IMR-90 (cell line): ENCODE data around the gene ATG101. TPM values are rescaled to one million over a fixed set of nuclear protein-coding genes. Genes with fewer than 3 reads are reported as not detected.
"Not testable (repeated sequence)": the region's sequence is repeated elsewhere in the genome, so short reads cannot be mapped to it uniquely, and the experiment has no call there.

ENCODE experiments used
- ATAC-seq: fragments of 200-7000 bp; cut with Tn5 transposase; 2 replicates; pipeline ENCODE4 v1.9.1; 2020; ENCODE audit warnings: low read depth, mild to moderate bottlenecking, moderate library complexity
- BruUV-seq: library from RNA; stranded (reverse); fragments of 400-500 nt; replicated peaks from 2 replicates; lab custom pipeline; 2021; lab: Mats Ljungman, UMichigan
- CTCF ChIA-PET: fragments of 300-600 bp; formaldehyde crosslinking; extraction: SDS; loops from one replicate; lab custom pipeline; 2021; ENCODE audit warnings: antibody characterized with exemption; lab: Yijun Ruan, JAX
- POLR2A ChIA-PET: fragments of 300-600 bp; sonication (Branson Sonifier 250); formaldehyde crosslinking; loops from one replicate; lab custom pipeline; 2022; ENCODE audit warnings: antibody characterized with exemption; ENCODE audit not compliant: unreplicated experiment; lab: Charles Lee
- DNase-seq: peaks from one replicate; pipeline ENCODE4 v3.0.0; 2013
- H2AFZ ChIP-seq: replicated peaks from 2 replicates; pipeline ENCODE3; 2013; ENCODE audit warnings: low read length, mild to moderate bottlenecking; ENCODE audit not compliant: poor library complexity
- H2AK5ac ChIP-seq: 2 replicates; pipeline ENCODE4 v1.6.1; 2013; ENCODE audit warnings: low read depth, low read length, inconsistent platforms
- H2AK9ac ChIP-seq: replicated peaks from 2 replicates; pipeline ENCODE3; 2013; ENCODE audit warnings: mild to moderate bottlenecking, low read depth, low read length, moderate library complexity; ENCODE audit not compliant: poor library complexity
- H2BK120ac ChIP-seq: 2 replicates; pipeline ENCODE4 v1.6.1; 2013; ENCODE audit warnings: low read depth, low read length, inconsistent platforms
- H2BK15ac ChIP-seq: 3 replicates; pipeline ENCODE4 v1.6.1; 2013; ENCODE audit warnings: low read depth, low read length, inconsistent platforms
- H2BK20ac ChIP-seq: 2 replicates; pipeline ENCODE4 v1.6.1; 2013; ENCODE audit warnings: low read depth, mild to moderate bottlenecking, inconsistent platforms, low read length, moderate library complexity
- H2BK5ac ChIP-seq: 2 replicates; pipeline ENCODE4 v1.6.1; 2013; ENCODE audit warnings: mild to moderate bottlenecking, low read depth, low read length, inconsistent platforms; ENCODE audit not compliant: poor library complexity, severe bottlenecking
- H3K14ac ChIP-seq: replicated peaks from 2 replicates; pipeline ENCODE4 v1.6.1; 2013; ENCODE audit warnings: low read depth, low read length, inconsistent platforms
- H3K18ac ChIP-seq: 2 replicates; pipeline ENCODE4 v1.6.1; 2013; ENCODE audit warnings: low read depth, low read length, control low read depth
- H3K23ac ChIP-seq: 2 replicates; pipeline ENCODE4 v1.6.1; 2013; ENCODE audit warnings: low read depth, low read length, inconsistent platforms
- H3K27ac ChIP-seq: 2 replicates; pipeline ENCODE4 v1.5.1; 2013; ENCODE audit warnings: mild to moderate bottlenecking, control low read depth, low read length; ENCODE audit not compliant: insufficient read depth
- H3K27me3 ChIP-seq: 2 replicates; pipeline ENCODE4 v1.6.1; 2013; ENCODE audit warnings: low read length; ENCODE audit not compliant: control insufficient read depth, insufficient read depth
- H3K36me3 ChIP-seq: 2 replicates; pipeline ENCODE4 v1.6.1; 2013; ENCODE audit warnings: low read length, mixed read lengths; ENCODE audit not compliant: control insufficient read depth, insufficient read depth
- H3K4ac ChIP-seq: 2 replicates; pipeline ENCODE4 v1.6.1; 2013; ENCODE audit warnings: low read depth, low read length, inconsistent platforms
- H3K4me1 ChIP-seq: 2 replicates; pipeline ENCODE4 v1.6.1; 2013; ENCODE audit warnings: low read length, mixed read lengths; ENCODE audit not compliant: control insufficient read depth, insufficient read depth
- H3K4me2 ChIP-seq: 2 replicates; pipeline ENCODE4 v1.6.1; 2013; ENCODE audit warnings: low read depth, mild to moderate bottlenecking, control low read depth, low read length, moderate library complexity
- H3K4me3 ChIP-seq: 2 replicates; pipeline ENCODE4 v1.5.1; 2013; ENCODE audit warnings: low read depth, mild to moderate bottlenecking, control low read depth, low read length, moderate library complexity; ENCODE audit not compliant: insufficient read depth
- H3K56ac ChIP-seq: 2 replicates; pipeline ENCODE4 v1.6.1; 2013; ENCODE audit warnings: low read length, inconsistent platforms; ENCODE audit not compliant: insufficient read depth; ENCODE audit errors: extremely low read depth
- H3K79me1 ChIP-seq, 2 experiments: 2 replicates each; pipeline ENCODE4 v1.6.1; 2013; ENCODE audit warnings: low read length in 2 of 2, inconsistent platforms in 1 of 2, low read depth in 1 of 2
- H3K9ac ChIP-seq: 2 replicates; pipeline ENCODE4 v1.6.1; 2013; ENCODE audit warnings: low read depth, low read length, control low read depth
- H3K9me1 ChIP-seq: 2 replicates; pipeline ENCODE4 v1.6.1; 2013; ENCODE audit warnings: low read length, inconsistent platforms; ENCODE audit not compliant: insufficient read depth
- H3K9me3 ChIP-seq: 2 replicates; pipeline ENCODE4 v1.6.1; 2013; ENCODE audit warnings: low read length; ENCODE audit not compliant: control insufficient read depth, insufficient read depth
- H4K20me1 ChIP-seq: 2 replicates; pipeline ENCODE4 v1.6.1; 2013; ENCODE audit warnings: low read length, inconsistent platforms; ENCODE audit not compliant: insufficient read depth
- H4K5ac ChIP-seq: 2 replicates; pipeline ENCODE4 v1.6.1; 2013; ENCODE audit warnings: mild to moderate bottlenecking, low read depth, low read length, control low read depth
- H4K8ac ChIP-seq, 2 experiments: 2 replicates each; pipeline ENCODE4 v1.6.1; 2013; ENCODE audit warnings: low read depth in 2 of 2, low read length in 2 of 2, control low read depth in 1 of 2, inconsistent platforms in 1 of 2
- H4K91ac ChIP-seq: 2 replicates; pipeline ENCODE4 v1.6.1; 2013; ENCODE audit warnings: low read depth, low read length, inconsistent platforms; ENCODE audit not compliant: insufficient read depth
- WGBS, 2 experiments: methylation state at CpG; one replicate each; pipeline versions ENCODE4 v1.1.5 to v1.1.7; 2013; ENCODE audit warnings: missing lambda C conversion rate in 2 of 2; ENCODE audit not compliant: insufficient read length in 1 of 2; ENCODE audit errors: extremely low coverage in 2 of 2; 5-methylcytosine and 5-hydroxymethylcytosine counted together
- dilution Hi-C: fragments of 300-500 bp; cut with HindIII; formaldehyde crosslinking; loops from one replicate; pipeline ENCODE4 v1.14.3; 2018; ENCODE audit warnings: low sequenced_read_pairs; ENCODE audit not compliant: unreplicated experiment
- in situ Hi-C: fragments of 300-500 bp; cut with MboI; formaldehyde crosslinking; loops from 3 replicates; pipeline ENCODE4 v1.14.3; 2019; ENCODE audit warnings: low sequenced_read_pairs, inconsistent platforms, mixed read lengths
- intact Hi-C: fragments of 100-400 bp; cut with micrococcal nuclease; formaldehyde crosslinking; loops from 2 replicates; pipeline ENCODE4 v1.10.0; 2022
- polyA plus RNA-seq, 3 experiments: library from polyadenylated mRNA; depleted of rRNA; stranded (reverse); fragments of >200 nt; gene quantifications; 2 replicates each; pipeline ENCODE4 v1.2.3, GENCODE V29; 2012; ENCODE audit warnings: low replicate concordance in 1 of 3
- total RNA-seq: library from RNA; depleted of rRNA; stranded (reverse); fragments of >200 nt; gene quantifications from 2 replicates; pipeline ENCODE4 v1.2.3, GENCODE V29; 2012

The ATG101 gene
- total and polyA plus RNA-seq, 2 of the 4 experiments (the other 2 are of a cell fraction) = 93.9 to 167 TPM

GRCh38 chr12:52116222-52117125, 46.7 kb downstream of the ATG101 start:
- H4K8ac ChIP-seq, H4K20me1 ChIP-seq, H2BK5ac ChIP-seq, POLR2A ChIA-PET, H3K4me3 ChIP-seq, H3K36me3 ChIP-seq, H4K5ac ChIP-seq, H3K4ac ChIP-seq, H3K14ac ChIP-seq, H3K27ac ChIP-seq, H3K18ac ChIP-seq, intact Hi-C loops, in situ Hi-C loops, H2AK9ac ChIP-seq, BruUV-seq, H3K4me2 ChIP-seq, H3K9ac ChIP-seq, H3K27me3 ChIP-seq, DNase-seq, H2BK15ac ChIP-seq, H3K9me1 ChIP-seq, H2AFZ ChIP-seq, H2AK5ac ChIP-seq, H3K4me1 ChIP-seq, H3K79me1 ChIP-seq, dilution Hi-C loops, H2BK120ac ChIP-seq, H2BK20ac ChIP-seq, ATAC-seq, H3K23ac ChIP-seq, H3K9me3 ChIP-seq, H4K91ac ChIP-seq, H3K56ac ChIP-seq: not testable (repeated sequence)
- WGBS, 2 experiments = 75% methylated on average over 5 of the region's 18 CpGs; no CpG with 5 or more reads in 1 of the 2 experiments
- CTCF ChIA-PET = interaction anchor here (0.5 to 0.6 kb wide), 2 partner anchors 49 to 771 kb away, joined by 3 to 6 read pairs; no protein-coding TSS in a partner anchor

GRCh38 chr12:52117806-52118475, 48.2 kb downstream of the ATG101 start:
- H3K4me3 ChIP-seq, H3K27ac ChIP-seq, H3K4ac ChIP-seq, H3K36me3 ChIP-seq, H2BK15ac ChIP-seq, H2BK120ac ChIP-seq, H3K79me1 ChIP-seq, H3K9ac ChIP-seq, H2AFZ ChIP-seq, H4K91ac ChIP-seq, H4K5ac ChIP-seq, H2AK5ac ChIP-seq, in situ Hi-C loops, dilution Hi-C loops, H3K18ac ChIP-seq, POLR2A ChIA-PET, H3K4me1 ChIP-seq, H3K27me3 ChIP-seq, BruUV-seq, ATAC-seq, intact Hi-C loops, DNase-seq, H2BK20ac ChIP-seq, H3K14ac ChIP-seq, H2AK9ac ChIP-seq, H3K9me3 ChIP-seq, H2BK5ac ChIP-seq, H4K8ac ChIP-seq, H3K23ac ChIP-seq, H3K4me2 ChIP-seq, H4K20me1 ChIP-seq, H3K9me1 ChIP-seq, H3K56ac ChIP-seq: not testable (repeated sequence)
- WGBS, 2 experiments = 95% methylated on average over 4 of the region's 20 CpGs; no CpG with 5 or more reads in 1 of the 2 experiments
- CTCF ChIA-PET = interaction anchor here (1.2 to 4.9 kb wide), 2 partner anchors 35 to 92 kb away, joined by 3 to 35 read pairs; no protein-coding TSS in a partner anchor
